CD4-positive, alpha-beta T cell treated with Interleukin-15 for 4 hours (primary cell): ENCODE measurements around the gene PLAU.

ENCODE experiments used
- DNase-seq: peaks from one replicate; pipeline ENCODE4 v3.0.0-alpha.2; 2020; ENCODE audit warnings: low spot score

PLAU gene

DNA sequence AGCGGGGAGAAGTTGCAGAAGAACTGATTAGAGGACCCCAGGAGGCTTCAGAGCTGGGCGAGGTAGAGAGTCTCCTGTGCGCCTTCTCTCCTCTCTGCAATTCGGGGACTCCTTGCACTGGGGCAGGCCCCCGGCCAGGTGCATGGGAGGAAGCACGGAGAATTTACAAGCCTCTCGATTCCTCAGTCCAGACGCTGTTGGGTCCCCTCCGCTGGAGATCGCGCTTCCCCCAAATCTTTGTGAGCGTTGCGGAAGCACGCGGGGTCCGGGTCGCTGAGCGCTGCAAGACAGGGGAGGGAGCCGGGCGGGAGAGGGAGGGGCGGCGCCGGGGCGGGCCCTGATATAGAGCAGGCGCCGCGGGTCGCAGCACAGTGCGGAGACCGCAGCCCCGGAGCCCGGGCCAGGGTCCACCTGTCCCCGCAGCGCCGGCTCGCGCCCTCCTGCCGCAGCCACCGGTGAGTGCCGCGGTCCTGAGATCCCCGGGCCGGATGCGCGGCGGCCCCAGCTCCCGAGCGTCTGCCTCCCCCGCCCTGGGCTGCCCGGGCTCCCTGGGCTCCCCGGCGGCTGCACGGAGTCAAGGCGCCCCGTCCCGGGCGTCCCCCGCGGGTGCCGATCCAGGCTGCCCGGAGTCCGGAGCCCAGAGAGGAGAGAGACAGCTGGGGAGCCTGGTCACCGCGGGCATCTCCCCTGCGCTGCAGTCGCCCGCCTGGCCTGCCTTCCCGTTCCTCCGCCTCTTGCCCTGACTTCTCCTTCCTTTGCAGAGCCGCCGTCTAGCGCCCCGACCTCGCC, at the start of gene PLAU:
TSS of gene PLAU (plus strand) at position 369 of the 789 bp plus-strand sequence. CDS start 424 bp downstream, outside the sequence.
- DNase-seq: peak; percentile 30

DNA sequence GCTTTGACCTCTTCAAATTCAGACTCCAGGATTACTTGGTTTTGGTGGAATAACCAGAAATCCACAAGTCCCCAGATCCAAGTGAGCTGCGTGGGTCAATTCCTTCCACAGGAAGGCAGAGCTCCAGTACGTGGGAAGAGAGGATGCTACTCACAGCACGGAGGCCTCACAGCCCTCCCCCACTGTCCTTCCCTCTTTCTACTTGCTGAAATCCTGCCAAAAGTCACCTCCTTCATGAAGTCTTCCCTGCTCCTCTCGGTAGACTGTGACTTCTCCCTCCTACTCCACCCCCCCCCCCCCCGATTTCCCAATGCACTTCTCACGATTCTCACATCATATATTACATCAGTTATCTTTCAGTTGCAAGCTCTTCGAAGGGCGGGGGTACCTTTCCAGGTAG, 48.9 kb upstream of the PLAU start:
- no peak for DNase-seq

DNA sequence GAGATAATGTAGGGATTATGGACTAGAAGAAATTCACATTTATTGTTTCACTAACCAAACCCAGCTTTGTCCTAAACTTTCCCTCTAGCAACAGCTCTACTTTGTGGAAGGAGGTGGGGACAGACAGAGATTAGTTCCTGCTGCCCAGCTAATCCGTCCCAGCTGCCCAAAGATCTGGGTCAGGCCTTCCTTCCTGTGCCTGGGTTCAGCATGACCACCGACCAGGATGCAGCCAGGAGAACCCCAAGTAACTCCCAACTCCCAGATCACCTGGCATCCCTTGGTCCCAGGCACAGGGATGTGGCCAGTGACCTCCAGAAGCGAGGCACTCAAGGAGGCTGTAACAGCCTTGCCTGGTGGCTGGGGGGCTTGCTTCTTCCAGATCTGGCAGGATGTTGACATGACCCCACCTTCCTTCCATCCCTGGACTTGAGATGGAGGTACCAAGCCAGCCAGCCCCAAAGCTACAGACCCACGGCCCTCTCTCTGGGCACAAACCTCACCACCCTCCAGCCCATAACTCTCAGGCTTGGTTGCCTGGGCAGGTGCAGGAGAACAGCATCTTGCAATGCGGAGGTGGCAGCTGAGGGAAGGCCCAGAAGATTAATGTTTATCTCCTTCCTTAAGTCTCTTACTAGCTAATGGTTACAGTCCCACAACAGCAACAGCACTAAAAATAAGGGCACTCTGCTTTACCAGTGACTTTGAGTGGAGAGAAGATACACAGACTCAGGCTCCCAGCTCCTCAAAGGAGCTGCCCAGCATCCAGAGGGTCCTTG, 47.7 kb upstream of the PLAU start:
- DNase-seq: no peak

DNA sequence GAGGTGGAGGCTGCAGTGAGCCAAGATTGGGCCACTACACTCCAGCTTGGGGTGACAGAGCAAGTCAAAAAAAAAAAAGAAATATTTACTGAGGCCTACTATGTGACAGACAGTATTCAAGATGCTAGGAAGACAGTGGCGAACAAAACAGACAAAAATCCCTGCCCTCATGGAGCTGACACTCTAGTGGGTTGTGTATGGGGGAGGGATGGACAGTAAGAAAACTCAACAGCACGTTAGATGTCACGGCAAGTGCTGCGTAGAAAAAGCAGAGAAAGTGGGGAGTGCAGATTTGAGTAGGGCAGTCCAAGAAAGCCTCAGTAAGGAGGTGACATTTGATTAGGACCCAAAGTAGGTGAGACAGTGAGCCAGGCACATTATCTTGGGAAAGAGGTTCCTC, 46.7 kb upstream of the PLAU start:
- DNase-seq: no peak

DNA sequence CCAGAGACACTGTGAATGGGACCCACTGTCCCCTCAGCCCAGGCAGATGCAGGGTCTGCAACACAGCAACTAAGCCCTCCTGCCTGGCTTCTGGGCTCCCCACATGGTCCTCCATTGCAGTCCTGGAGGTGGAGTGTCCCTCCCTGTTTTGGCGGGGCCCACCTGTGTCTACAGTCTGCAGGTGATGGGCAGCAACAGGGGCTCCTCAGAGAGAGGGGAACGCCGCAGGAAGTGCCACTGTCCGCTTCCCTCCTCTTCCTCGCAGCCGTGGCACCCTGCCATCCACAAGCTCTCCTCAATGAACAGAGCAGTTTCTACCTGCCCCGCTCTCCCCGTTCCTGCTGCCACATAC, 45.8 kb upstream of the PLAU start:
- no peak for DNase-seq

DNA sequence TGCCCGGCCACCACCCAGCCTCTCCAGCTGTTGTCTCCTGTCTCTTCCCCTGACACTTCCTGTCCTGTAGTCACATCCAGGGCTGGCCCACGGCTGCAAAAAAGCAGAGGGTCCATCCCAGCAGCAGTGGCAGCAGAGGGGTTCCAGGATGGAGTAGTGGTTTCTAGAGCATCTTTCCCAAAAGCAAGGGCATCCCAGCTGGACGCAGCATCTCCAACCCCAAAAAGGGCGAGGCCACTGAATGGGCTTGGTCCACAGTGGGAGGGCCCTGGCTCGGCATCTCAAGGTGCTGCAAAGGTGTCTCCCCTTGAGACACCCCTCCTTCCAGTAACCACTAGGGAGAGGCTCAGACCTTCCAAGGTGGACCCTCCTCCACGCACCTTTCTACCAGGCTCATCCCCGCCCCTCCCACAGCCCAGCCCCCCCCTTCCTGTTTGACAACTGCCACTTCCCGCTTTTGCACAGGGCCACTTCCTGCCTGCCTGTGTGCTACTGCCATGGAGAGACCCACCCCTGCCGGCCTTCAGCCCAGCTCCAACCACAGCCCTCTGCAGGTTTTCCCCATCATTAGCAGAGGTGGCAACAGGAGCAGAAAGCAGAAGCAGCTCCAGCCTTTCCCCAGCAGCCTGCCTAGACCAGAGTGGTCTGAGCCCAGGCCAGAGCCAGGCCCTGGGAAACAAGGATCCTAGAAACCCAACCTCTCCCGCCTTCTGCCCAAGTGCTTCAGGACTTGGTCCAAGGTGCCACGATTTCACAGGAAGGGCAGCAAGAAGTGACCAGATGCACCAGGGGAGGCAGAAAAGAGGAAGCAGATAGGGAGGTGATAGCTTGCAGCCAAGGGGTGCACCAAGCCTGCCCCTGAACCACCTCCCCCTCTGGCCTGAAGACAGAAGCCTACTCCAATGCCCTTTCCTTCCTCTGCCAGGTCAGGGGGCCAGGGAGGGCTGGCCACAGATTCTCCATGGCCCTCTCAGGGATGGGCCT, 45.2 kb upstream of the PLAU start:
- DNase-seq: peak; percentile 55

DNA sequence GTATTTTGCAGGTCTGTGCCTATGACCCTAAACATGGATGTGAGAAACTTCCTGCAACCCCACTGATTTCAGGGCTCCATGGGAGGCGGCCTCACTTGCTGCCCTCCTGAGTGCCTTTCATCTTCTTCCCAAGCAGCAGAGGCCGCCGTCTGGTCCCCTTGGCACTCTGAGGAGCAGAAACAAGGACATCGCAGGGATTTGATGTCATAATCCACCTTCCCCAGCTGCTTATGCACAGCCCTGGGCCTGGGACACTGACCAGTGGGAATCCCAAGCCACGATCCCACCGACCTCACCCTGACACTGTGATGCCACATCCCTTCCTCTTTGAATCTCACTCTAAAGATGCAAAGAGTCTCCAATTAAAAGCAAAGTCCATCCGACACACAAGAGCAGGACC, 44.3 kb upstream of the PLAU start:
- no peak for DNase-seq

DNA sequence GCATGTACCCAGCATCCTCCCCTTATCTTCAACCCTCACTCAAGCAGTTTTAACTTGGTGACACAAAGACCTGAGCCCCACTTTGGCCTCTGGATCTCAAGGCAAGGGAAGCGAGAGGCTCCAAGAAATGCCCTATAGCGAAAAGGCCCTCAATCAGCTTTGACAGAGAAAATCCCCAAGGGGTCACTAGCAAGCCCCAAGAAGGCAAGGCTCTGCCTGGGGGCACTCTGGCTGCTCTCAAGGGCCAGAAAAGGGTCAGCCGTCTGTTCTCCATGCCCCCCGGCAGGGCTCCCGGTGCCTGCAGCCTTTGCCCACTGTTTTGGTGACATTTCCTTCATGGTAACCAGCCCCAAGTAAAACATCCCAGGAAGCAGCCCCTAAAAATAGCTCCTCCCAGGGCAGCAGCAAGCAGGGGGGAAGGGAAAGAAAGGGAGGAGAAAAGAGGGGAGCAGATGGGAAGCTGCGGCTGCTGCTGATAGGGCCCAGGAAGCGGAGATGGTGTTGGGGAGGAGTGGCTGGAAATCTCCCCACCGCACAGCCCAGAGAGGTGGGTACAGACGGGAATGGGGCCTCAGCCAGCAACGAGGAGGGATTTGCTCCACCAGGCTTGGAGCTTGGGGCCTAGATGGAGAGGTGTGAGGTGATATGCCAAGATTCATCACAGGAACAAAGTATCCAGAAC, 43.7 kb upstream of the PLAU start:
- DNase-seq: no peak

DNA sequence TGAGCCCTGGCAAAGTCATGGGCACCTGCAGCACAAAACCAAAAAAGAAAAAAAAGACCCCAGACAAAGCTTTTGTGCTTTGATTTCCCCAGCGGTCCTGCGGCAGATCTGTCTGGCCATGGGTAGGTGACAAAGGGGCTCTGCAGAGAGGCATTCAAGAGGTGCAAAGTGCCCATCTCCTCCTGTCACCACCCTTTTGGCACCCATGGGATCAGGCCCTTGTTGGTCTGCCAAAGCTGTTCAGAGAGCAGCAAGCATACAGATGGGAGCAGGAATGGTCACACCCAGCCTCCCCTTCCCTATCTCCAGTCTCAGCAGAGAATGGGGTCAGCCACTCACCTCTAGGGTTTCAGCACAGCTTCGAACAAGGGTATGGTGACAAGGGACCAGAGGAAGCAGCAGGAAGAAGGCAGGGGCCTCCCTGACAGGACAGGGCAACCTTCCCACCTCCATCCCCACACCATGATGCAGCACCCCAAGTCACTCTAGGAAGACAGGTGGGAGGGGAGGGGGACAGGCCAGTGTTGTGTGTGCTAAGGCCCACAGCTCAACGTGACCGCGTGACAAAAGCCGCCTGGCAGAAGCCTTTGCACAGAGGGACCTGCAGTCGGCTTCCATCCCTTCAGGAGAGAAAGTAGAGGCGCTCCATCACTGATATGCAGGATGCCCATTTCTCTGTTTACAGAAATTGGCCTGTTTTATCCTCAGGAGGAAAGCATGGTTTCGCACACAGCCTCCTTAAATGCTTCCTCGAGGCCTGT, 42.9 kb upstream of the PLAU start:
- DNase-seq: no peak

DNA sequence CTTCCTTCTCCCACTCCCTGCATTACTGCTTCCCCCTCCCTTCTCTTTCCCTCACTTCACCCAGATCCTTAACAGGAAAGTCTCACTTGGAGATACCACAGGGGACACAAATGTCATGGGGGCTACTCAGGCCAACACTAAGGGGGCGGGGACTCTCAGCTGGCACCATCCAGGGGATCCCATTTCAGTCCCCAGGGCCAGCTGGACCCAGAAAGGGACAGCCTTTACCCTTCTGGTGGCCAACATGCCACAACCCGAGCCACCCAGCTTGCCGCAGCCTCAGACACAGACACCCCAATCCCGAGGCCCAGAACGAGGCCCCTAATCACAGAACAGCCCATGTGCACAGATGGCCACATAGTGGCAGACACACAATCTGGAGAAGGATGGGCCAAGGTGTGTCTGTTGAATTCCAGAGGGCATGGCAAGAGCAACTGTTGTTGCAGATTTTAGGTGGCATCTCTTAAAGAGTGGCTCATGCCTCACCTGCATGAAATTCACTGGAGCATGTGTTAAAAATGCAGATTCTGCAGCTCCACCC, 42.2 kb upstream of the PLAU start:
- no peak for DNase-seq

DNA sequence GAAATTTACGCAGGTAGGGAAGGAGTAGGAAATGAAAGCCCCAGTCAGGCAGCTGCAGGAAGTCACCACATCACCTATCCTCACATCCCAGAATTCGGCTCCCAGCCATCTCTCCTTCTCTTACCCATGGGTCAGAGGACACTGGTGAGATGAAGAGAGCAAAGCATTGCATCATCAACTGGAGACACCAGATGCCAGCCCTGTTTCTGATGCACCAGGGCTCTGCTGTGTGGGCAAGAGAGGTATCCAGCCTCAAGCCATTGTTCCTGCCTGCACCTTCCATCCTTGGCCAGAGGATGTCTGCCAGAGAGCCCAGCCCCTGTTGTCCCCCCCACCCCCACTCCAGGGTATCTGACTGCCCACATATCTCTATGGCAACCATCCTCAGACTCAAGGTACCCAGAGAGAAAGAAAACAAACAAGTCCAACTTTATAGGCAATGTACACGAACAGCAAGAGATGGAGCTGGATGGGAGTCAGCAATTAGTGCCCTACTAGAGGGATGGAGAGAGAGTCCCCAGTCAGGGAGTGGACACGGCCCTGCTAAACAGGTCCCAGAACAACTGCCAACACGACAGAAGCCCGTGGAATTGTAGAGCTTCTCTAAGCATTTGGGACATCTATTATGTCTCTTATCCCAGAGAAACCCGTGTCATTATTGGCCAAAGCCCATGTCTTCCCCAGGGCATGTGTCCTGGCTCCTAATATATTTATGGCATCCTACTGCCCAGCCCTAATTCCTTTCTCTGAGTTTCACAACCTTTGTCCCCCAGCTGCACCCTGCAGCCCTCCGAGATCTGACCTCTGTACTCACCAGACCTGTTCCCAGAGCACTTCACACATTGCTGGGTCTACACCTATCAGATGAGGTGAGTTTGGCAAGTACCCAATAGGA, 39.4 kb upstream of the PLAU start:
- no peak for DNase-seq

DNA sequence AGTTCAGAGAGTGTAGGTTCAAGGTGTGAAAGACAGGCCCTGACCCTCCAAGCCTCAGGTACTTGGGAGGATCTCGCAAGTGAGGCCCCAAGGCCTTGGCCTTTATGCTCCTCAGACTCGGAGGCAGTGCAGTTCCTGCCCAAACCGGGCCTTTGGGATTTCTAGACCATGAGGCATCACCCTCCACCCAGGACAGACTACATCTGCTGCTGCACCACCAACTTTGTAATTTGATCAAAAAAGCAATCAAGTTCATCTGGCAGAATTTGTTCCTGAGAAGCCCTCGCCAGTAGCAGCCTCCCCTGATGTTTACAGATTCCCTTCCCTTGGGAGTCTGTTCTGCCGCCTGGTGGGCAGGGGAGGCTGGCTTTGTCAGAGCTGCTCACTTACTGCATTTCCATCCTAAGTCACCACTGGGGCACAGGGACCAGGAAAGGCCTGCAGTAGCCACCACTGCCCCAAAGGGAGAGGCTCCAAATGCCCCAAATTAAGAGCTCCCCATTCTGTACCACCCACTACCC, 38.7 kb upstream of the PLAU start:
- no peak for DNase-seq

DNA sequence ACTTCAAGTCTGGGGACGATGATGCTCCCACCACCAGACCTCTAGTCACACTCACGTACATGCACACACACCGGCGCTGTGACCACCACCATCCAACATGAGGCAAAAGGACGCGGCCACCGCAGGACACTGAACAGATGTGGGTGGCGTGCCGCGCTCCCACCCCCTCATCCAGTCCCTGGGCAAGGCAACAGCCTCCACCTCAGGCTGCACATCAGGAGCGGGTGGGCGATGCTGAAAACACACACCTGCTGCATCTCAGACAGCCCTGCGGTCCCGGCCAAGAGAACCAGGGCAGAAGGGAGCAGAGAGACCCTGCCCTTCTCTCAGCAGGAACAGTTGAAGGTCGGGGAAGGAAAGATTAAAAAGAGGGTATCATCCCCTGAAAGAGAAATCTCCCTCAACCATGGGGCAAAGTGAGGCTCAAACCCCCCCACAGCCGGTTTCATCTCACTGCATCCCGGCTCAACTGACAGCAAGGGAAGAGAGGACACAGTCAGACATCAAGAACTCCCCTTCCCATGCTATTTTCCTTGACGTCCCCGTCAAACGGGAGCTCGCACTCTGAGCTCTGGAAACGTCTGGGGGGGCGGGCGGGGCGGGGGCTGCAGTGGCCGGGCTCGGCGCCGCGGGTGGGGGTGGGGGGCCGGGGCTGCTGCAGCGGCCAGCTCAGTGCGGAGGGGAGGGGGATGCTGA, 37.6 kb upstream of the PLAU start:
- no peak for DNase-seq

DNA sequence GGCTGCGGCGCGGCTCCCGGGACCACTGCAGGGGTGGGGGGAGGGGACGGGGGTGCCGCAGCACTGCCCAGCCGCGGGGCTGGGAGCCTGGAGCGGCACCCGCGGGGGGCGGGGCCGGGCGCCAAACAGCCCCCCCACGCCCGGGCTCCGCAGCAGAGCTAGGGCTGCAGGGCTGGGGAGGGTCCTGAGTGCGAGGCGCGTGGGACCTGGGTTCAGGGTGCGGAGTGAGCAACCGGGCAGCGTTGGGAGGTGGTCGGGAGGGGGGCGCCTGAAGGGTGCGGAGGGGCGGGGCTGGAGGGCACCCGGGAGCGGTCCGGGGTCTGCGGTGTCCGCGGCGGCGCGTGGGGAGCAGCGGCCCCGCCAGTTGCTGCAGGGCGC, 37.1 kb upstream of the PLAU start:
- no peak for DNase-seq

DNA sequence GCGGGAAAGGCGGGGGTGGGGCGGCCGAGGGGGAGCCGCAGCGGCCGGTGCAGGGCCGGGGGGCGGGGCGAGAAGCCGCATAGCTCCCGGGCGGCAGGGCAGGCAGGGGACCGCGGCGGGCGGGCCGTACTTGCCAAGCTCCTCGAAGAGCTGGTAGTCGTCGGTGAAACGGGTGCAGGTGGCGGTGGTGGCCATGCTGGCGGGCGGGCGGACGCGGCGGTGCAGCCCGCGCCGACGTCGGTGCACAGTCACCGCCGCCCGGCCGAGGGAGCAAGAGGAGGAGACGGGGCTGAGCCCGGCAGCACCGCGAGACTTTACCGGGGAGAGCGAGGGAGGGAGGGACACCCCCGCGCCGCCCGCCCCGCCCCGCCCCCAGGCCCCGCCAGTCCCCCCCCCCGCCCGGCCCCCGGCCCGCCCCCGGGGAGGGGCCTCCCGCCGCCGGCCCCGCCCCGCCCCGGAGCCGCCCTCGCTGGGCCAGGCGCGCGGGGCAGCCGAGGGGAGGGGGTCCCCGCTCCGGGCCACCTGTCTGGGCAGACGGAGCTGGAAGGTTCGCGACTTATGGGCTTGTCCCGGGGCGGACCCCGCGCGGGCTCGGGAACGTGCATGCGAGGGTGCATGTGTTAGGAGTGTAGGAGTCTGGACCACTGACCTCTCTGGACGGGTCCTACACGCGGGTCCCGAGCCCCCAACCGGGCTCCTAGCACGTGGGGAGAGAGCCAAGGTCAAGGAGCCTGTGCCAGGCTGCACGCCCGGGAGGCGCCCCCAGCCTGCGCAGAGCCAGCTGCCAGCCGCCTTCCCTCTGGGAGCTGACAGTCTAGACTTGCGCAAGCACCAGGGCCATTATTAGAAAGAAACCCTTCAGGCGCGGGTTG, 36.4 kb upstream of the PLAU start, which contains the start of gene CAMK2G:
TSS of gene CAMK2G (minus strand) at position 289 of the 872 bp plus-strand sequence. CDS start at position 195, 94 bp downstream.
- peak; percentile 85 for DNase-seq

DNA sequence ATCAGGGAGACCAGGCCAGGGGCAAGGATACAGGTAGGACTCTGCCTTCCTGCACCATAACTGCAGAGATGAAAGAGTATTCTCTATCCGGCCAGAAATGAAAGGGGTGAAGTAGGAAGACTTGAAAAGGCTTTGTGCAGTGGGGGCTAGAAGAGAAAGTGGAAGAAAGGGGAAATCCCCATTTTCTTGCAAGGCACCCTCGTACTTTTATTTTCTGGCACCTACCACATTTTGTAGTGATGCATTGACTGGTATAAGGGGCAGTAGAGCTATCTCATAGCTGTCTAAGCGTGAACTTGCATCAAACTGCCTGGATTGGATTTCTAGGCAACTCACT, 35.8 kb upstream of the PLAU start:
- DNase-seq: peak; percentile 76

DNA sequence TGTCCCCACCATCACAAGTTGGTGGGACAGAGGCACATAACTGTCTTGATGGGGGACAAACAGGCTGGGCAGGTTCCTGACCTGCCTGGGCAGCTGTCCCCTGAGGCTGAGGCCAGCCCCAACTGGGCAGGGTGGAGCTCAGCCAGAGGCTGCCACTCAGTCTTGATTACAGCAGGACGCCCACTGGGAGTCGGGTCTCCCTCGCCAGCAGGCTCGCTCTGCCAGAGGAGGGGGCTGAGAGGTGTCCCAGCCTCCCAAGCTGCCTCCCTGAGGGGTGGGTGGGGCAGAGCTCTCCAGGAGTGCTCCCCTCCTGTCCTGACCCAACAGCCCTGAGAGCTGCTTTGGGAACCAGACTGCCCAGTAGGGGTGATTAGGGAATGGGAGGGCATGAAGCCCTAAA, 34.8 kb upstream of the PLAU start:
- DNase-seq: no peak

DNA sequence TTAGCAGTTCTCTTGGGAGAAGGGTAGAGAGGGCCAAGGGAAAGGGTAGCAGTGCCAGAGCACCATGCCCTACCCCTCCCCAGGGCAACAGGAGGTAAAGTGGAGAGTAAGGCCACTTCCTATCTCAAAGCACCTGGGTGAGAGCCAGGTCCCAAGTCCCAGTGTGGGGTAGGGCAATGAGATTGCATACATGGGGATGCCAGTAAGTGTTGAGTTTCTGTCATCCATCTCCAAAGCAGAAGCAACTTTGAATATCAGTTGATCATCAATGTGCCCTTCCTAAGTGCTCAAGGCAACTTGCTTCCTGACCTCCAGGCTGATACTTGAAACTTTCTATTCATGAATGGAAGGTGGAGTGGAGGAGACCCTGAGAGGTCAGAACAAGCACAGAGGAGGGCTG, 34.4 kb upstream of the PLAU start:
- no peak for DNase-seq
